H9 (cell line): ENCODE data around the gene JAKMIP1. TPM values are rescaled to one million over a fixed set of nuclear protein-coding genes. Genes with fewer than 3 reads are reported as not detected.

Experiments used
- DNase-seq: peaks from one replicate; pipeline ENCODE4 v3.0.0-alpha.2; 2017
- H2AFZ ChIP-seq: one replicate; pipeline ENCODE4 v1.6.1; 2013; ENCODE audit warnings: mild to moderate bottlenecking, low read length, control low read depth, moderate library complexity
- H2AK5ac ChIP-seq: 2 replicates; pipeline ENCODE4 v1.6.1; 2013; ENCODE audit warnings: low read length, control low read depth, mixed read lengths; ENCODE audit not compliant: insufficient read length
- H2BK120ac ChIP-seq: one replicate; pipeline ENCODE4 v1.6.1; 2013; ENCODE audit warnings: low read depth, mild to moderate bottlenecking, low read length, control low read depth, inconsistent platforms; ENCODE audit not compliant: poor library complexity, severe bottlenecking
- H2BK12ac ChIP-seq: 2 replicates; pipeline ENCODE4 v1.6.1; 2013; ENCODE audit warnings: low read length, control low read depth, mixed read lengths, low read depth; ENCODE audit not compliant: insufficient read length
- H2BK15ac ChIP-seq: 2 replicates; pipeline ENCODE4 v1.6.1; 2013; ENCODE audit warnings: low read depth, low read length, control low read depth
- H2BK20ac ChIP-seq: one replicate; pipeline ENCODE4 v1.6.1; 2013; ENCODE audit warnings: low read depth, mild to moderate bottlenecking, low read length, control low read depth, inconsistent platforms; ENCODE audit not compliant: poor library complexity, severe bottlenecking
- H2BK5ac ChIP-seq: 2 replicates; pipeline ENCODE4 v1.6.1; 2013; ENCODE audit warnings: low read length, control low read depth, mixed read lengths; ENCODE audit not compliant: insufficient read length
- H3K14ac ChIP-seq: 2 replicates; pipeline ENCODE4 v1.6.1; 2013; ENCODE audit warnings: low read length, control low read depth; ENCODE audit not compliant: insufficient read depth
- H3K18ac ChIP-seq: 2 replicates; pipeline ENCODE4 v1.6.1; 2013; ENCODE audit warnings: low read depth, mild to moderate bottlenecking, mixed read lengths, low read length, control low read depth; ENCODE audit not compliant: insufficient read length
- H3K23ac ChIP-seq: 2 replicates; pipeline ENCODE4 v1.6.1; 2013; ENCODE audit warnings: low read length, control low read depth, mixed read lengths, low read depth; ENCODE audit not compliant: insufficient read length
- H3K23me2 ChIP-seq: 2 replicates; pipeline ENCODE4 v1.6.1; 2013; ENCODE audit warnings: low read depth, mild to moderate bottlenecking, mixed read lengths, low read length, control low read depth; ENCODE audit not compliant: insufficient read length, poor library complexity, severe bottlenecking
- H3K27ac ChIP-seq: 2 replicates; pipeline ENCODE4 v1.5.1; 2013; ENCODE audit warnings: low read length, control low read depth, mixed read lengths, low read depth; ENCODE audit not compliant: insufficient read length
- H3K27me3 ChIP-seq: 2 replicates; pipeline ENCODE4 v1.6.1; 2013; ENCODE audit warnings: low read length, control low read depth, inconsistent platforms; ENCODE audit not compliant: insufficient read depth
- H3K4ac ChIP-seq: 2 replicates; pipeline ENCODE4 v1.6.1; 2013; ENCODE audit warnings: low read depth, mild to moderate bottlenecking, control low read depth, inconsistent platforms, low read length, moderate library complexity
- H3K4me1 ChIP-seq: 2 replicates; pipeline ENCODE4 v1.6.1; 2013; ENCODE audit warnings: low read length, control low read depth, inconsistent platforms; ENCODE audit not compliant: insufficient read depth
- H3K4me2 ChIP-seq: 2 replicates; pipeline ENCODE4 v1.6.1; 2013; ENCODE audit warnings: low read length, control low read depth, mixed read lengths; ENCODE audit not compliant: insufficient read length, insufficient read depth
- H3K56ac ChIP-seq: 2 replicates; pipeline ENCODE4 v1.6.1; 2013; ENCODE audit warnings: low read depth, mild to moderate bottlenecking, mixed read lengths, low read length, control low read depth; ENCODE audit not compliant: insufficient read length
- H3K79me1 ChIP-seq: 2 replicates; pipeline ENCODE4 v1.6.1; 2013; ENCODE audit warnings: low read depth, mild to moderate bottlenecking, moderate library complexity, low read length, control low read depth, inconsistent platforms; ENCODE audit not compliant: insufficient read depth, poor library complexity, severe bottlenecking
- H3K79me2 ChIP-seq: 2 replicates; pipeline ENCODE4 v1.6.1; 2013; ENCODE audit warnings: low read length, control low read depth, inconsistent platforms; ENCODE audit not compliant: insufficient read depth
- H3K9ac ChIP-seq: 2 replicates; pipeline ENCODE4 v1.6.1; 2013; ENCODE audit warnings: low read length, control low read depth, mixed read lengths; ENCODE audit not compliant: insufficient read length; ENCODE audit errors: extremely low read depth
- H3K9me3 ChIP-seq: one replicate; pipeline ENCODE4 v1.6.1; 2013; ENCODE audit warnings: low read depth, low read length, inconsistent platforms; ENCODE audit not compliant: control insufficient read depth
- H3T11ph ChIP-seq: one replicate; pipeline ENCODE4 v1.6.1; 2013; ENCODE audit warnings: mild to moderate bottlenecking, low read length, control low read depth, inconsistent platforms
- H4K20me1 ChIP-seq: one replicate; pipeline ENCODE4 v1.6.1; 2013; ENCODE audit not compliant: control insufficient read depth, insufficient read length, insufficient read depth
- H4K5ac ChIP-seq: 2 replicates; pipeline ENCODE4 v1.6.1; 2013; ENCODE audit warnings: low read depth, mild to moderate bottlenecking, mixed read lengths, low read length, control low read depth; ENCODE audit not compliant: insufficient read length
- H4K8ac ChIP-seq: replicated peaks from 2 replicates; pipeline ENCODE4 v1.6.1; 2013; ENCODE audit warnings: low read length, control low read depth, mixed read lengths, low read depth; ENCODE audit not compliant: insufficient read length
- H4K91ac ChIP-seq: 2 replicates; pipeline ENCODE4 v1.6.1; 2013; ENCODE audit warnings: low read depth, mild to moderate bottlenecking, moderate library complexity, mixed read lengths, low read length, control low read depth; ENCODE audit not compliant: insufficient read length
- H3K27ac Mint-ChIP-seq, 3 experiments: 2 replicates in 2 of 3; 3 replicates in 1 of 3; pipeline ENCODE4 v1.8.0; 2020 to 2021; ENCODE audit warnings: mixed read lengths in 3 of 3, mild to moderate bottlenecking in 1 of 3, moderate library complexity in 1 of 3
- H3K27me3 Mint-ChIP-seq: 2 replicates; pipeline ENCODE4 v1.8.0; 2021; ENCODE audit warnings: low read depth, mild to moderate bottlenecking, moderate library complexity, mixed read lengths
- H3K36me3 Mint-ChIP-seq, 3 experiments: 2 replicates in 2 of 3; 3 replicates in 1 of 3; pipeline ENCODE4 v1.8.0; 2020 to 2021; ENCODE audit warnings: low read depth in 3 of 3, mixed read lengths in 3 of 3; ENCODE audit not compliant: insufficient read depth in 1 of 3
- H3K4me1 Mint-ChIP-seq, 2 experiments: 2 replicates each; pipeline ENCODE4 v1.8.0; 2020; ENCODE audit warnings: mixed read lengths in 2 of 2
- H3K4me3 Mint-ChIP-seq, 2 experiments: 2 replicates in 1 of 2; 3 replicates in 1 of 2; pipeline ENCODE4 v1.8.0; 2020 to 2021; ENCODE audit warnings: mild to moderate bottlenecking in 2 of 2, mixed read lengths in 2 of 2, moderate library complexity in 1 of 2
- H3K9me3 Mint-ChIP-seq, 2 experiments: 2 replicates in 1 of 2; 3 replicates in 1 of 2; pipeline ENCODE4 v1.8.0; 2020; ENCODE audit warnings: mild to moderate bottlenecking in 2 of 2, mixed read lengths in 2 of 2, moderate library complexity in 1 of 2
- WGBS: extraction: QIAGEN DNeasy Blood & Tissue Kit; methylation state at CpG from one replicate; pipeline ENCODE4 v1.1.7; 2013; ENCODE audit warnings: missing lambda C conversion rate, low lambda C conversion rate, mixed read lengths; ENCODE audit not compliant: insufficient read length; ENCODE audit errors: extremely low coverage; 5-methylcytosine and 5-hydroxymethylcytosine counted together
- total RNA-seq: library from RNA; stranded (reverse); gene quantifications from 2 replicates; pipeline ENCODE4 v1.2.1, GENCODE V29; 2021
- TF ChIP-seq, protein P1 (sequence below): fragments of 200-600 bp; sonication (generic); conservative IDR thresholded peaks from 3 replicates; pipeline ENCODE4 v1.8.0; 2021; ENCODE audit warnings: antibody characterized with exemption, mild to moderate bottlenecking

The JAKMIP1 gene
- total RNA-seq, 1 experiment from 2014 or later = 1.5 TPM

DNA sequence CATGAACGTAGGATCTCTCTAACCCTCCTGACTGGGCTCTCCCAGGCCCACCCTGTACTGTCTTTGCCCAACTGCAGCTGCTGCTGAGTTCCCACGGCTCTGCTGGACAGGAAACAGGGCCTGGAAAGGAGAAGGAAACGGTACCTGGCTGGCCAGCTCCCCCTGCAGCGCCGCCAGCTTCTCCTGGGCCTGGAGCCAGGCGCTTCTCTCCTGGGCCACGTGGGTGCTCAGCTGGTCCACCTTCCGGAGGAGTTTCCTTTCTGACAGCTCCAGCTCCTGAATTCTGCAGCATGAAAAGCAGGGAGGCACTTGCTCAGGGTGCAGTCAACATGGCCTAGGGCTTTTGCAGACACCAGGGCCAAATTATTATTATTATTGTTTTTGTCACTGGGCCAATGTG lies 188.7 kb downstream of the JAKMIP1 start:
- Histone ChIP-seq H3K9ac (no peak overlapping the region), H2BK15ac (no peak overlapping the region), H3K4me1 (no peaks in the 10 kb centered on the region), H4K8ac (no peak overlapping the region), H3K79me1 (no peaks in the 10 kb centered on the region), H2AFZ (no peak overlapping the region), H3K23me2 (no peaks in the 10 kb centered on the region), H3T11ph (no peak overlapping the region), H3K14ac (no peak overlapping the region), H3K9me3 (no peaks in the 10 kb centered on the region), H3K27me3 (peaks cover 2% of the 10 kb centered on the region; the same call in 1 of the 2 replicates), H3K27ac (no peak overlapping the region), H3K79me2 (no peaks in the 10 kb centered on the region), H3K4ac (no peak overlapping the region), H3K18ac (no peak overlapping the region), H4K20me1 (no peaks in the 10 kb centered on the region), H3K56ac (no peak overlapping the region), H3K4me2 (no peak overlapping the region), H3K23ac (no peak overlapping the region), H2AK5ac (no peak overlapping the region), H2BK5ac (no peak overlapping the region), H4K91ac (no peak overlapping the region), H4K5ac (no peak overlapping the region), H2BK12ac (no peak overlapping the region), H2BK20ac (no peak overlapping the region), H2BK120ac (no peak overlapping the region)
- Mint-ChIP-seq H3K27ac (no peak overlapping the region), H3K36me3 (peaks cover 0 to 2% (median 0%) of the 10 kb centered on the region in 3 experiments; a peak in 2 of 7 replicates), H3K27me3 (peaks cover 39% of the 10 kb centered on the region), H3K4me3 (no peak overlapping the region), H3K4me1 (peaks cover 15 to 16% of the 10 kb centered on the region in 2 experiments), H3K9me3 (peaks cover 0 to 3% of the 10 kb centered on the region in 2 experiments; a peak in 1 of 5 replicates)
- DNase-seq = no peak
- no CpG with 5 or more reads among the region's 8 CpGs for WGBS
- TF ChIP-seq, protein P1, sequence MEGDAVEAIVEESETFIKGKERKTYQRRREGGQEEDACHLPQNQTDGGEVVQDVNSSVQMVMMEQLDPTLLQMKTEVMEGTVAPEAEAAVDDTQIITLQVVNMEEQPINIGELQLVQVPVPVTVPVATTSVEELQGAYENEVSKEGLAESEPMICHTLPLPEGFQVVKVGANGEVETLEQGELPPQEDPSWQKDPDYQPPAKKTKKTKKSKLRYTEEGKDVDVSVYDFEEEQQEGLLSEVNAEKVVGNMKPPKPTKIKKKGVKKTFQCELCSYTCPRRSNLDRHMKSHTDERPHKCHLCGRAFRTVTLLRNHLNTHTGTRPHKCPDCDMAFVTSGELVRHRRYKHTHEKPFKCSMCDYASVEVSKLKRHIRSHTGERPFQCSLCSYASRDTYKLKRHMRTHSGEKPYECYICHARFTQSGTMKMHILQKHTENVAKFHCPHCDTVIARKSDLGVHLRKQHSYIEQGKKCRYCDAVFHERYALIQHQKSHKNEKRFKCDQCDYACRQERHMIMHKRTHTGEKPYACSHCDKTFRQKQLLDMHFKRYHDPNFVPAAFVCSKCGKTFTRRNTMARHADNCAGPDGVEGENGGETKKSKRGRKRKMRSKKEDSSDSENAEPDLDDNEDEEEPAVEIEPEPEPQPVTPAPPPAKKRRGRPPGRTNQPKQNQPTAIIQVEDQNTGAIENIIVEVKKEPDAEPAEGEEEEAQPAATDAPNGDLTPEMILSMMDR = no peak
